SK-N-SH treated with all-trans-retinoic acid at 6 μM for 48 hours (cell line): ENCODE results near the gene NCL.
"Not testable (repeated sequence)": the region's sequence is repeated elsewhere in the genome, so short reads cannot be mapped to it uniquely, and the experiment has no call there.

Source experiments
- RARB ChIP-seq: fragments of 250-450 bp; sonication (Bioruptor Pico); IDR thresholded peaks from 2 replicates; pipeline ENCODE4 v1.8.0; 2021; ENCODE audit warnings: mild to moderate bottlenecking, moderate library complexity
- ZC3H10 ChIP-seq: fragments of 250-450 bp; sonication (Bioruptor Pico); IDR thresholded peaks from 2 replicates; pipeline ENCODE4 v1.5.1; 2021; ENCODE audit warnings: mild to moderate bottlenecking, moderate library complexity
- ZFP3 ChIP-seq: fragments of 250-450 bp; sonication (Bioruptor Pico); IDR thresholded peaks from 2 replicates; pipeline ENCODE4 v1.5.0; 2020; ENCODE audit warnings: mild to moderate bottlenecking, moderate library complexity
- ZNF70 ChIP-seq: fragments of 450-650 bp; formaldehyde crosslinking; IDR thresholded peaks from 2 replicates; pipeline ENCODE4 v1.5.0; 2020; ENCODE audit warnings: mild to moderate bottlenecking, moderate library complexity

DNA sequence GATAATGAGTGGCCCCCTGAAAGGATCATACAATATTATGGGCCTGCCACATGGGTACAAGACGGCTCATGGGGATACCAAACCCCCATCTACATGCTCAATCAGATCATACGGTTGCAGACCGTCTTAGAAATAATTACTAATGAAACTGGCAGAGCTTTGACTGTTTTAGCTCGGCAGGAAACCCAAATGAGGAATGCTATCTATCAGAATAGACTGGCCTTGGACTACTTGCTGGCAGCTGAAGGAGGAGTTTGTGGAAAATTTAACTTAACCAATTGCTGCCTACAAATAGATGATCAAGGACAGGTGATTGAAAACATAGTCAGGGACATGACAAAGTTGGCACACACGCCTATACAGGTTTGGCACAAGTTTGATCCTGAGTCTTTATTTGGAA lies 56.6 kb downstream of the NCL start:
- not testable (repeated sequence) for TF ChIP-seq ZFP3; ZC3H10; ZNF70 (CRISPR knock-in tag); RARB (CRISPR knock-in tag)
